Thyroid gland (tissue), 4 donors: Measurements from ENCODE around the gene GUSB.

ENCODE experiments used
- CTCF ChIP-seq, 6 experiments: fragments of 200-600 bp in 3 of 6; fragments of 450-650 bp in 3 of 6; sonication (generic) in 3 of 6; IDR thresholded peaks; one replicate each; pipeline ENCODE4 v1.5.1; 2016 to 2019; ENCODE audit warnings: antibody characterized with exemption in 6 of 6, mild to moderate bottlenecking in 2 of 6, inconsistent platforms in 1 of 6, moderate library complexity in 1 of 6
- POLR2A ChIP-seq, 2 donors: fragments of 450-650 bp; IDR thresholded peaks; one replicate each; pipeline ENCODE4 v1.6.1; 2017; ENCODE audit warnings: antibody characterized with exemption in 2 of 2, mild to moderate bottlenecking in 2 of 2, moderate library complexity in 1 of 2

- TF ChIP-seq POLR2A (IDR thresholded peaks at IDR 0.05) = no peak
- no peak for TF ChIP-seq CTCF (IDR thresholded peaks at IDR 0.05)
These were observed 57.0 kb downstream of the GUSB start for GRCh38 chr7:65925040-65925439.
